ENCODE results near the gene RDM1. TPM values are rescaled to one million over a fixed set of nuclear protein-coding genes. Genes with fewer than 3 reads are reported as not detected.

Gene RDM1
- total RNA-seq, 2 donors from 2014 or later = 8.4 to 12.8 TPM

Other genes with a start within 250 kb of the RDM1 start
- gene RASL10B, start 199.1 kb downstream of the RDM1 start, total RNA-seq = 1 to 10 TPM in 1 of 2 donors, not detected in 1; 1.1 TPM
- gene GAS2L2, start 177.5 kb downstream of the RDM1 start, total RNA-seq = under 1 TPM in 1 of 2 donors, not detected in 1; 0.16 TPM
- gene C17orf50, start 169.9 kb downstream of the RDM1 start, total RNA-seq = not detected
- under 1 TPM in 1 of 2 donors, not detected in 1; 0.74 TPM for gene MMP28, start 135.1 kb downstream of the RDM1 start, total RNA-seq
- gene TAF15, start 121.3 kb downstream of the RDM1 start, total RNA-seq = 100 to 1,000 TPM; 283 to 312 TPM
- gene HEATR9, start 61.9 kb downstream of the RDM1 start, total RNA-seq = not detected
- gene CCL5, start 50.4 kb downstream of the RDM1 start, total RNA-seq = 10 to 100 TPM; 13.1 to 14.7 TPM
- not detected for gene LYZL6, start 12.9 kb upstream of the RDM1 start, total RNA-seq
- not detected for gene CCL16, start 50.7 kb upstream of the RDM1 start, total RNA-seq
- not detected for gene CCL14, start 56.0 kb upstream of the RDM1 start, total RNA-seq
- not detected for gene CCL15, start 70.8 kb upstream of the RDM1 start, total RNA-seq
- not detected for gene CCL23, start 87.2 kb upstream of the RDM1 start, total RNA-seq
- under 1 TPM in 1 of 2 donors, not detected in 1; 0.37 TPM for gene CCL18, start 133.5 kb upstream of the RDM1 start, total RNA-seq
- 10 to 100 TPM; 34.3 to 64.4 TPM for gene CCL3, start 159.4 kb upstream of the RDM1 start, total RNA-seq
- gene CCL4, start 173.1 kb upstream of the RDM1 start, total RNA-seq = 10 to 100 TPM; 22.9 to 65.8 TPM
- gene TBC1D3B, start 245.9 kb upstream of the RDM1 start, total RNA-seq = 1 to 10 TPM; 4.3 to 7.6 TPM

All from activated naive CD4-positive, alpha-beta T cell treated with anti-CD3 and anti-CD28 coated beads, Interleukin-2, amount 50 U/mL, for 72 hours (primary cell).